Subcutaneous adipose tissue (tissue), 4 donors: ENCODE measurements around the gene VAT1L. TPM values are rescaled to one million over a fixed set of nuclear protein-coding genes. Genes with fewer than 3 reads are reported as not detected.

ENCODE experiments used
- CTCF ChIP-seq: fragments of 450-650 bp; IDR thresholded peaks from one replicate; pipeline ENCODE4 v1.5.1; 2016; ENCODE audit warnings: low read depth, mild to moderate bottlenecking, control low read depth, antibody characterized with exemption, moderate library complexity
- total RNA-seq, 4 donors: library from RNA; depleted of rRNA; stranded (reverse); fragments of >200 nt; gene quantifications; one replicate each; pipeline ENCODE4 v1.1.0, GENCODE V29; 2016

Gene VAT1L
- total RNA-seq, 4 donors from 2014 or later, result 0.22 to 0.34 TPM; not detected in 2

GRCh38 chr16:77895962-77896361, 107.6 kb downstream of the VAT1L start:
- TF ChIP-seq CTCF, result no peak

GRCh38 chr16:77896415-77897128, 108.2 kb downstream of the VAT1L start:
- TF ChIP-seq CTCF, result no peak

GRCh38 chr16:77897129-77897437, 108.7 kb downstream of the VAT1L start:
- no peak for TF ChIP-seq CTCF

- no peak for TF ChIP-seq CTCF
Measured at GRCh38 chr16:77897831-77898605, 109.7 kb downstream of the VAT1L start.

GRCh38 chr16:77898671-77899211, 110.4 kb downstream of the VAT1L start:
- no peak for TF ChIP-seq CTCF

- TF ChIP-seq CTCF, result no peak
Measured at GRCh38 chr16:77899416-77899815, 111.1 kb downstream of the VAT1L start.

GRCh38 chr16:77905374-77905920, 117.1 kb downstream of the VAT1L start:
- TF ChIP-seq CTCF, result no peak
